ENCODE data around the gene SMIM33. TPM values are rescaled to one million over a fixed set of nuclear protein-coding genes. Genes with fewer than 3 reads are reported as not detected.
"Not testable (repeated sequence)": the region's sequence is repeated elsewhere in the genome, so short reads cannot be mapped to it uniquely, and the experiment has no call there.

Gene SMIM33
- total RNA-seq, 2 donors from 2014 or later = not detected

- Histone ChIP-seq H3K27me3 (no peaks in the 10 kb centered on the region), H3K4me1 (no peaks in the 10 kb centered on the region), H3K27ac (no peak overlapping the region), H3K36me3 (replicated peaks in 1 of 2; ENCODE audit: insufficient read depth in 1 of 2, low read depth in 2 of 2) (no peaks in the 10 kb centered on the region), H3K4me3 (no peak overlapping the region), H3K9me3 (no peaks in the 10 kb centered on the region)
- TF ChIP-seq POLR2A (IDR thresholded peaks at IDR 0.05) = no peak
- TF ChIP-seq, protein P1, sequence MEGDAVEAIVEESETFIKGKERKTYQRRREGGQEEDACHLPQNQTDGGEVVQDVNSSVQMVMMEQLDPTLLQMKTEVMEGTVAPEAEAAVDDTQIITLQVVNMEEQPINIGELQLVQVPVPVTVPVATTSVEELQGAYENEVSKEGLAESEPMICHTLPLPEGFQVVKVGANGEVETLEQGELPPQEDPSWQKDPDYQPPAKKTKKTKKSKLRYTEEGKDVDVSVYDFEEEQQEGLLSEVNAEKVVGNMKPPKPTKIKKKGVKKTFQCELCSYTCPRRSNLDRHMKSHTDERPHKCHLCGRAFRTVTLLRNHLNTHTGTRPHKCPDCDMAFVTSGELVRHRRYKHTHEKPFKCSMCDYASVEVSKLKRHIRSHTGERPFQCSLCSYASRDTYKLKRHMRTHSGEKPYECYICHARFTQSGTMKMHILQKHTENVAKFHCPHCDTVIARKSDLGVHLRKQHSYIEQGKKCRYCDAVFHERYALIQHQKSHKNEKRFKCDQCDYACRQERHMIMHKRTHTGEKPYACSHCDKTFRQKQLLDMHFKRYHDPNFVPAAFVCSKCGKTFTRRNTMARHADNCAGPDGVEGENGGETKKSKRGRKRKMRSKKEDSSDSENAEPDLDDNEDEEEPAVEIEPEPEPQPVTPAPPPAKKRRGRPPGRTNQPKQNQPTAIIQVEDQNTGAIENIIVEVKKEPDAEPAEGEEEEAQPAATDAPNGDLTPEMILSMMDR (IDR thresholded peaks at IDR 0.05) = no peak
- DNase-seq (no peak), ATAC-seq (no peak)
- 74 to 82% methylated on average over 11 to 12 of the region's 13 CpGs for WGBS, 2 donors
- intact Hi-C loops (cut with DNase I) = no loop called here
These were observed 5.2 kb downstream of the SMIM33 start for GRCh38 chr5:139475865-139476617.

DNA sequence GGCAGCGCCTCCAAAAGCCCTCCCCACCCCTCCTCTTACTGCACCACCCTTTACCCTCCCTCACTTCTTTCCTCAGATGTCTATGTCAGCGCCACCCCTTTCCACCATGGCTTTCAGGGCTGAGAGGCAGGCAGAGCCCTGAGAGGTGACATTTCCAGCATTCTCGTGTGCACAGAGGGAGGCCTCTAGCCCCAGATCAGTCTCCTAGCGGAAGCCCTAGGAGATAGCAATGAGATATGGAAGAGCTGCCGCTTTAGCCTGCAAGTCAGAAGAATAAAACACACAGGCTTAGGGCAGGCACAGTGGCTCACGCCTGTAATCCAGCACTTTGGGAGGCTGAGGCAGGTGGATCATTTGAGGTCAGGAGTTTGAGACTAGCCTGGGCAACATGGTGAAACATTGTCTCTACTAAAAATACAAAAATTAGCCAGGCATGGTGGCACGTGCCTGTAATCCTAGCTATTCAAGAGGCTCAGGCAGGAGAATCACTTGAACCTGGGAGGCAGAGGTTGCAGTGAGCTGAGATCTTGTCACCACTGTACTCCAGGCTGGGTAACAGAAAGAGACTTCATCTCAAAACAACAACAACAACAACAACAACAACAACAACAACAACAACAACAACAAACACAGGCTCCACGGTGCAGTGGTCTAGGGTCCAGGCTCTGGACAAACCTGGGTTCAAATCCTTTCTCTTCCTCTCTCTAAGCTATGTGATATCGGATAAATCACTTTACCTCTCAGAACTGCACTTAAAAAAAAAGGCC lies 8.0 kb downstream of the SMIM33 start:
- WGBS, 2 donors = 77 to 81% methylated on average over 9 of the region's 9 CpGs
- ATAC-seq; intact Hi-C loops (cut with DNase I); H3K4me1 ChIP-seq; H3K27me3 ChIP-seq; H3K9me3 ChIP-seq; H3K36me3 ChIP-seq (replicated peaks in 1 of 2; ENCODE audit: insufficient read depth in 1 of 2, low read depth in 2 of 2); DNase-seq; H3K4me3 ChIP-seq; H3K27ac ChIP-seq: not testable (repeated sequence)

DNA sequence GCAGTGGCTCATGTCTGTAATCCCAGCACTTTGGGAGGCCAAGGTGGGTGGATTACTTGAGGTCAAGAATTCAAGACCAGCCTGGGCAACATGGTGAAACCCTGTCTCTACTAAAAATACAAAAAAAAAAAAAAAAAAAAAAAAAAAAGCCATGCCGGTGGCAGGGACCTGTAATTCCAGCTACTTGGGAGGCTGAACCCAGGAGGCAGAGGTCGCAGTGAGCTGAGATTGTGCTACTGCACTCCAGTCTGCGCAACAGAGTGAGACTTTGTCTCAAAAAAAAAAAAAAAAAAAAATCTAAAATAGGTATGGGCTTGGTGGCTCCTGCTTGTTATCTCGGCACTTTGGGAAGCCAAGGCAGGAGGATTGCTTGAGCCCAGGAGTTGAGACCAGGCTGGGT lies 8.9 kb downstream of the SMIM33 start:
- not testable (repeated sequence) for H3K4me3 ChIP-seq, ATAC-seq, H3K27ac ChIP-seq

DNA sequence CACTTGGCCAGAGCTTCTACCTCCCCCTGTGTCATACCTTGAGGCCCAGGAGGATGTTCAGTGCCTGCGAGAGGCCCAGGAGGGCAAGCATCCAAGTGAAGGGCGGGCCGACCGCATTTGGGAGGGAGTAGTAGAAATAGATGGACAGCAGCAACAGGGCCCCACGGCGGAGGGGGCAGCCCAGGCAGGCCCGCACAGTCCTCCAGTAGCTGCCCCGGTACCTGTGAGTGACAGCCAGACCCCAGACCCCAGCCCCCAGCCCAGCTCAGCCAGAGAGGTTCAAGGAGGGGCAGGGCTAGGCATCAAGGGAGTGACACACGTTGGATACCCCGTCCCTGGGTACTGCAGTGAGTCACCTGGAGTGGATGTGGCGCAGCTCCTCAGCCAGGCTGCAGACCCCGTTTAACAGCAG lies 10.3 kb downstream of the SMIM33 start:
- H3K9me3 ChIP-seq = no peaks in the 10 kb centered on the region
- ATAC-seq (peak; percentile 10), DNase-seq (no peak)
- 73 to 88% methylated on average over 5 to 12 of the region's 12 CpGs for WGBS, 2 donors
- peaks cover 9% of the 10 kb centered on the region for H3K4me1 ChIP-seq
- intact Hi-C loops (cut with DNase I) = no loop called here
- no peak overlapping the region for H3K4me3 ChIP-seq
- H3K27me3 ChIP-seq = no peaks in the 10 kb centered on the region
- peak overlapping the region; percentile 33 to 86 (median 70) for H3K27ac ChIP-seq
- TF ChIP-seq, protein P1 (IDR thresholded peaks at IDR 0.05) = no peak
- no peak for TF ChIP-seq POLR2A (IDR thresholded peaks at IDR 0.05)
- no peaks in the 10 kb centered on the region for H3K36me3 ChIP-seq (replicated peaks in 1 of 2; ENCODE audit: insufficient read depth in 1 of 2, low read depth in 2 of 2)

More for the DNA sequence above, 8.9 kb downstream of the SMIM33 start:
- 97 to 100% methylated on average over 3 to 4 of the region's 4 CpGs for WGBS, 2 donors
- H3K27me3 ChIP-seq; DNase-seq; H3K9me3 ChIP-seq; H3K36me3 ChIP-seq (replicated peaks in 1 of 2; ENCODE audit: insufficient read depth in 1 of 2, low read depth in 2 of 2); intact Hi-C loops (cut with DNase I); H3K4me1 ChIP-seq: not testable (repeated sequence)

GRCh38 chr5:139481580-139482049 lies 10.8 kb downstream of the SMIM33 start:
- WGBS, 2 donors = 60% methylated on average over 4 of the region's 5 CpGs; no CpG with 5 or more reads in 1 of the 2 donors
- Histone ChIP-seq H3K27me3 (no peaks in the 10 kb centered on the region), H3K27ac (peak overlapping the region; percentile 33 to 86 (median 70)), H3K36me3 (replicated peaks in 1 of 2; ENCODE audit: insufficient read depth in 1 of 2, low read depth in 2 of 2) (no peaks in the 10 kb centered on the region), H3K9me3 (no peaks in the 10 kb centered on the region), H3K4me3 (no peak overlapping the region), H3K4me1 (peaks cover 9% of the 10 kb centered on the region)
- TF ChIP-seq, protein P1 (IDR thresholded peaks at IDR 0.05) = no peak
- TF ChIP-seq POLR2A (IDR thresholded peaks at IDR 0.05) = no peak
- DNase-seq (peak in 1 of 4 donors; percentile 31), ATAC-seq (peak; percentile 7)
- intact Hi-C loops (cut with DNase I) = no loop called here
